GM20000 (cell line): ENCODE results near the gene SRP9.
A peak's percentile ranks its signal among the peaks of the same experiment; 100 is the strongest.

Experiments used
- DNase-seq: peaks from one replicate; pipeline ENCODE4 v3.0.0; 2012; ENCODE audit warnings: low spot score
- CTCF ChIP-seq: IDR thresholded peaks from 2 replicates; pipeline ENCODE4 v1.5.1; 2012; ENCODE audit warnings: mild to moderate bottlenecking, control low read depth; ENCODE audit errors: extremely low read depth, missing control alignments

The SRP9 gene

GRCh38 chr1:225777583-225778336 is at the start of gene SRP9:
Gene SRP9, plus strand, starts transcription at chr1:225777826. Its CDS starts 115 bp downstream, at chr1:225777941.
- peak; percentile 88 for TF ChIP-seq CTCF
- DNase-seq = peak; percentile 94

GRCh38 chr1:225731491-225731890 is 46.1 kb upstream of the SRP9 start:
- DNase-seq = no peak
- TF ChIP-seq CTCF = no peak

- TF ChIP-seq CTCF = no peak
- no peak for DNase-seq
These were observed 44.4 kb upstream of the SRP9 start for GRCh38 chr1:225733254-225733653.

GRCh38 chr1:225735252-225736149 is 42.1 kb upstream of the SRP9 start:
- DNase-seq = no peak
- TF ChIP-seq CTCF = no peak

GRCh38 chr1:225736437-225737098 is 41.1 kb upstream of the SRP9 start:
- TF ChIP-seq CTCF = no peak
- no peak for DNase-seq

GRCh38 chr1:225737161-225737560 is 40.5 kb upstream of the SRP9 start:
- no peak for TF ChIP-seq CTCF
- no peak for DNase-seq
